HG02943 (cell line): ENCODE results near the gene SF3B3.
"Not testable (repeated sequence)": the region's sequence is repeated elsewhere in the genome, so short reads cannot be mapped to it uniquely, and the experiment has no call there.

Experiments
- ATAC-seq: cut with Tn5 transposase; IDR thresholded peaks from one replicate; pipeline ENCODE4 v1.9.1; 2021; ENCODE audit warnings: mild to moderate bottlenecking, low read depth, moderate library complexity; ENCODE audit not compliant: unreplicated experiment

Gene SF3B3

DNA sequence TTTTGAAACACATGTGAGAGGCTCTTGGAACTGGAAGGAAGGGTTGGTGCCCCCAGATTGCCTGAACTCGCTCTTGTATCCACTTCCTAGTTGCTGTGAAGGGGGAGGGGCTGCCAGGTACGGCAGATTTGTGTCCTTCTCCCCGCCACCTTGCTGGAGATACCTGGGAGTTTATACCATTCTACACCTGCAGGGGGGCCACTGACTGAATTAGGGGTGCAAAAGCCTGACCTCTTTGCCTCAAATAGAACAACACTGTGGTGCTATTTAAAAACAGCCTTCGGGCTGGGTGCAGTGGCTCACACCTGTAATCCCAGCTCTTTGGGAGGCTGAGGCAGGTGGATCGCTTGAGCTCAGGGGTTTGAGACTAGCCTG lies 87.6 kb downstream of the SF3B3 start:
- no peak for ATAC-seq

DNA sequence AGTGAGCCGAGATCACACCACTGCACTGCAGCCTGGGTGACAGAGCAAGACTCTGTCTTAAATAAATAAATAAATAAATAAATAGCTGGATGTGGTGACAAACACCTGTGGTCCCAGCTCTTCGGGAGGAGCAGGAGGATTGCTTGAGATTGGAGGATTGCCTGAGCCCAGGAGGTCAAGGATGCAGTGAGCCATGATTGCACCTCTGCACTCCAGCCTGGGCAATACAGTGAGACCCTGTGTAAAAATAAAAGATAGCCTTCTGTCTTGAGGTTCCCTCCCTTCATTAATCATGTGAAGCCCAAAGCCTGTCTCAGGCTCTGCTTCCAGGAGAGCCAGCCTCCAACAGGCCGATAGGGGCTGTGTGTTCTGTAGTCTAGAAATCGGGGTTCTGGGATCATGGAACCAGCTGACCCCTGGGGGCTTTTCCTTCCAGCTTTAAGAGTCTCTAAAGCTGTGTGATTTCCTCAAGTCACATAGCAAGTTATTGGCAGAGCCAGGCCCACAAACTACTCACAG lies 88.2 kb downstream of the SF3B3 start:
- no peak for ATAC-seq

DNA sequence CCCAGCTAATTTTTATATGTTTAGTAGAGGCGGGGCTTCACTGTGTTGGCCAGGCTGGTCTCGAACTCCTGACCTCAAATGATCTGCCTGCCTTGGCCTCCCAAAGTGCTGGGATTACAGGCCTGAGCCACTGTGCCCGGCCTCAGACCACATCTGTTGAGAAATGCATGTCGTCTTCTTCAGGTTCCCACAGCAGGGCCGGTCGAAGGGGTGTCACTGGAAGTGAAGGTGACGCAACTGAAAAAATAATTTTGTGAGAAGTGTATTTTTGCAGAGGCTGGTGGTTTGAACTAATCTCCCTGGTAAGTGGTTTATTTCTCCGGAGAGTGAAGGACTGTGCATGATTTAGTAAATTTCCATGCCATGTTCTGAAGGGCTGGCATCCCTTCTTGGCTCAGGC lies 89.3 kb downstream of the SF3B3 start:
- no peak for ATAC-seq

DNA sequence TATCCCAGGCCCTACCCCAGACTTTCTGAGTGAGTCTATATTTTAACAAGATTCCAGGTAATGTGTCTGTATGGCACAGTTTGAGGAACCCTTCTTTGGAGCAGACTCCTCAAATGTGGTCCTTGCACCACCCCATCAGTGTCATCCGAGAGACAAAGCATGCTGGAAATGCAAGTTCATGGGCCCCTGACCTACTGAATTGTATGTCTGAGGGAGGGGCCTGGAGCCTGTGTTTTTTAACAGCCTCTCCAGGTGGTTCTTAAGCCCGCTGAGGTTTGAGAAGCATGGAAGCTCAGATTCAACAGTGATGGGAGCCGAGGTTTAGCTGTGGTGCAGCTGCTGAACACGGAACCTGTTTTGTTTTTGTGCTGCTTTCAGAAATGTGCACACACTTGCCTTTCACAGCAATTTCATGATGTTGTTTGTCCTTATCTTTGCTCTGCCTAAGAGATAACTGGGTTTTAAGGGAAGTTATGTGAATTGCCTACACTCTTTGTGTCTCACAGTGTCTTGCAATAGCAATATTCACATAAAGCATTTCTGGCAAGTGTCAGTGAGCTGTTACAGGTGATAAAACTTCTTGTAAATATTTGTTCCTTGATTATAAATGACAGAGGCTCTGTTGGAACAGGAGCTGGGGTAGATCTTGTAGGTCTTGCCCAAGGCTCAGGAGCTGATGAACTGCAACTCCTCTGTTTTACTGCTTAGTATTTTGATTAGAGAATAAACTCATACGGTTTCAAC lies 90.8 kb downstream of the SF3B3 start:
- no peak for ATAC-seq

DNA sequence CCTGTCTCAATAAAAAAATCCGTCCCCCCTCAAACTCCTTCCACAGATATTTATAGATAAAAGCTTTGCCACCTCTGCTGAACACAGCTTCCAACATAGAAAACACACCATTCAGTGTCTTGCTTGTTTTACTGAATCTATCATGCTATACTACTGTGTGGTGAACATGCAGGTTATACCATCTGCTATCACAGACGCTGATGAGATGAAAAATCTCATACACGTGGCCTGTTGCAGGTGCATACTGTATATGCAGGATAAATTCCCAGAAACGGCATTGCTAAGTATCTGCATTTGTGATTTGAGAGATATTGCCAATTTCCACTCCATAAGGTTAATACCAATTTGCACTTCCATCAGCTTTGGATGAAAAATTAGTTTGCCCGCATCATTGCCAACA lies 92.3 kb downstream of the SF3B3 start:
- ATAC-seq, result no peak

DNA sequence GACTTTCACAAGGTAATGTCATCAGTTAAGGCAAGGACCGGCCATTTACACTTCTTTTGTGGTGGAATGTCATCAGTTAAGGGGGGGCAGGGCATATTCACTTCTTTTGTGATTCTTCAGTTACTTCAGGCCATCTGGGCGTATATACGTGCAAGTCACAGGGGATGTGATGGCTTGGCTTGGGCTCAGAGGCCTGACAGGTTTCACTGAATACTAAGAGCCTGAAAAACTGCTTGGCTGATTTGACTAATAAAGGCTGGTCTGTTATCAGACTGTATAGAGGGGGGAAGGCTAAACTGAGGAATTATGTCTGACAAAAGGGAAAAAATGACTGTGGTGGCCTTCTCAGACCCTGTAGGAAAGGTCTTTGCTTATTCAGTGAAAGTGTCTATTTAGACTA lies 98.2 kb downstream of the SF3B3 start:
- not testable (repeated sequence) for ATAC-seq
